ENCODE measurements around the gene BRPF3. TPM values are rescaled to one million over a fixed set of nuclear protein-coding genes. Genes with fewer than 3 reads are reported as not detected.

The BRPF3 gene
- total and polyA plus RNA-seq, 11 donors, result 8.2 to 29.1 (median 17.6) TPM

- Histone ChIP-seq H3K36me3 (peaks cover 0 to 52% (median 45%) of the 10 kb centered on the region in 9 donors), H3K9me3 (no peaks in the 10 kb centered on the region), H3K27ac (no peak overlapping the region), H3K4me3 (no peak overlapping the region), H3K4me1 (peaks cover 0 to 52% (median 16%) of the 10 kb centered on the region in 12 donors), H3K27me3 (no peaks in the 10 kb centered on the region)
- TF ChIP-seq POLR2A (IDR thresholded peaks at IDR 0.05) (no peak), CTCF (IDR thresholded peaks at IDR 0.05) (no peak)
- ATAC-seq (no peak), DNase-seq (no peak)
- WGBS, 4 donors, result 91 to 97% (median 95%) methylated on average over 19 of the region's 19 CpGs
- intact Hi-C loops (cut with DNase I), result loop anchor here in 1 of 10 donors (5.0 kb wide), 1 partner anchor 78 kb away; no protein-coding TSS in a partner anchor
Observed at GRCh38 chr6:36200154-36200891, 3.8 kb downstream of the BRPF3 start.

- 95 to 98% (median 97%) methylated on average over 12 to 15 of the region's 15 CpGs for WGBS, 4 donors
- TF ChIP-seq POLR2A (IDR thresholded peaks at IDR 0.05) (no peak), CTCF (IDR thresholded peaks at IDR 0.05) (no peak)
- no peaks in the 10 kb centered on the region for H3K27me3 ChIP-seq
- peaks cover 0 to 48% (median 14%) of the 10 kb centered on the region in 12 donors for H3K4me1 ChIP-seq
- DNase-seq (no peak), ATAC-seq (no peak)
- intact Hi-C loops (cut with DNase I), result loop anchor here in 1 of 10 donors (5.0 kb wide), 1 partner anchor 79 kb away; no protein-coding TSS in a partner anchor
- H3K9me3 ChIP-seq, result no peaks in the 10 kb centered on the region
- no peak overlapping the region for H3K27ac ChIP-seq
- peaks cover 0 to 60% (median 53%) of the 10 kb centered on the region in 9 donors for H3K36me3 ChIP-seq
- H3K4me3 ChIP-seq, result no peak overlapping the region
Observed at GRCh38 chr6:36200998-36201596, 4.6 kb downstream of the BRPF3 start.

GRCh38 chr6:36201612-36202011, 5.1 kb downstream of the BRPF3 start:
- Histone ChIP-seq H3K36me3 (peaks cover 2 to 65% (median 58%) of the 10 kb centered on the region in 9 donors), H3K9me3 (no peaks in the 10 kb centered on the region), H3K4me3 (no peak overlapping the region), H3K27ac (no peak overlapping the region), H3K27me3 (no peaks in the 10 kb centered on the region), H3K4me1 (peaks cover 0 to 47% (median 14%) of the 10 kb centered on the region in 12 donors)
- DNase-seq (no peak), ATAC-seq (no peak)
- no peak for TF ChIP-seq POLR2A (IDR thresholded peaks at IDR 0.05)
- no peak for TF ChIP-seq CTCF (IDR thresholded peaks at IDR 0.05)
- 53 to 62% (median 57%) methylated on average over 3 of the region's 3 CpGs for WGBS, 4 donors
- intact Hi-C loops (cut with DNase I), result loop anchor here in 1 of 10 donors (5.0 kb wide), 1 partner anchor 79 kb away; no protein-coding TSS in a partner anchor

GRCh38 chr6:36202101-36202500, 5.6 kb downstream of the BRPF3 start:
- Histone ChIP-seq H3K4me1 (peaks cover 0 to 47% (median 14%) of the 10 kb centered on the region in 12 donors), H3K27me3 (no peaks in the 10 kb centered on the region), H3K36me3 (peaks cover 2 to 70% (median 63%) of the 10 kb centered on the region in 9 donors), H3K27ac (no peak overlapping the region), H3K4me3 (no peak overlapping the region), H3K9me3 (no peaks in the 10 kb centered on the region)
- DNase-seq (no peak), ATAC-seq (no peak)
- WGBS, 4 donors, result 92 to 95% (median 93%) methylated on average over 4 of the region's 4 CpGs
- TF ChIP-seq POLR2A (IDR thresholded peaks at IDR 0.05), result no peak
- TF ChIP-seq CTCF (IDR thresholded peaks at IDR 0.05), result no peak
- intact Hi-C loops (cut with DNase I), result loop anchor here in 1 of 10 donors (5.0 kb wide), 1 partner anchor 80 kb away; no protein-coding TSS in a partner anchor
